GM23248 (cell line): ENCODE data around the gene GABRG3.

Experiments used
- EZH2 ChIP-seq: fragments of 200-600 bp; sonication (generic); IDR thresholded peaks from 2 replicates; pipeline ENCODE4 v1.6.1; 2018; ENCODE audit warnings: antibody characterized with exemption, mild to moderate bottlenecking; ENCODE audit not compliant: insufficient read depth, poor library complexity, severe bottlenecking
- EZH2phosphoT487 ChIP-seq: fragments of 200-600 bp; sonication (generic); IDR thresholded peaks from 2 replicates; pipeline ENCODE4 v1.6.1; 2018; ENCODE audit warnings: antibody characterized with exemption, moderate library complexity, mild to moderate bottlenecking, low read depth; ENCODE audit not compliant: insufficient read depth

DNA sequence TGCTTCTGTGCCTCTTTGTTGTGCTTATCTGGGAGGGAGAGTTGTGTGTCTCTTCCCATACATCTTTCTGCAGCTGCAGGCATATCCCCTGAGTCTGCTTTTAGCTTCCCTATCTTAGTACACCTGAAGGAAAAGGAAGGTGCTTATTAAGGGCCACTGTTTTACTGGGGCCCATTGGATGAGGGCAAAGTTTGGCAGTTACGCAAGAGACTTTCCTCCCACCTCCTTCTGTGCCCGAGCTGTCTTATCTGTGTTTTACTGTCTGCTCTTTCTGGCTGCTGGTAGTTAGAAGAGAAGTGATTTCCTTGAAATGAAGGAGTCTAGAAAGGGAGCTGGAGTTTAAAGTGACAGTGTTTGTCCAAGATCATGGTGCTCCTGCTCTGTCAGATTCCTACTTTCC lies 66.5 kb downstream of the GABRG3 start:
- TF ChIP-seq EZH2phosphoT487 (no peak), EZH2 (no peak)
